Heart left ventricle (tissue), 13 donors: ENCODE measurements around the gene CNOT10.

Experiments used
- CTCF ChIP-seq, 12 donors: fragments of 200-600 bp; sonication (generic) in 4 of 12; IDR thresholded peaks; one replicate each; pipeline versions ENCODE4 v1.5.0 to v1.8.0; 2018 to 2022; ENCODE audit warnings: antibody characterized with exemption in 12 of 12, mild to moderate bottlenecking in 5 of 12
- POLR2A ChIP-seq, 2 donors: fragments of 450-650 bp; IDR thresholded peaks; one replicate each; pipeline ENCODE4 v1.6.1; 2017; ENCODE audit warnings: antibody characterized with exemption in 2 of 2, mild to moderate bottlenecking in 2 of 2, moderate library complexity in 2 of 2
- donor health status: ischemic (EF 13 %, LVEDD 7.1; RV severe dilation, severe dysfunction).
- donor health status: DM: no; HTN: yes; CAD: no.
- donor health status: DM: no; HTN: no; CAD: no.
- donor health status: ischemic (EF 25% LVEDD 6.9; RV normal size, moderate dysfunction).
- donor health status: ischemic (EF 25% LVEDD 5.7; RV mildly dilated, moderate dysfunction).
- donor health status: ischemic (EF 35%, LVEDD 5.7; RV mildly dilated, moderate dysfunction).
- donor health status: nonischemic (EF 11% LVEDD 7.7; RV severe dilation, severe dysfunction).
- donor health status: DM: yes; HTN: yes; CAD: no.
- donor health status: PGD.
- donor health status: ischemic (EF 29% LVEDD 5.4; RV normal size, mild dysfunction).
- donor health status: nonischemic (EF 23%, LVEDD 6.1; RV moderate dilation, normal function).

DNA sequence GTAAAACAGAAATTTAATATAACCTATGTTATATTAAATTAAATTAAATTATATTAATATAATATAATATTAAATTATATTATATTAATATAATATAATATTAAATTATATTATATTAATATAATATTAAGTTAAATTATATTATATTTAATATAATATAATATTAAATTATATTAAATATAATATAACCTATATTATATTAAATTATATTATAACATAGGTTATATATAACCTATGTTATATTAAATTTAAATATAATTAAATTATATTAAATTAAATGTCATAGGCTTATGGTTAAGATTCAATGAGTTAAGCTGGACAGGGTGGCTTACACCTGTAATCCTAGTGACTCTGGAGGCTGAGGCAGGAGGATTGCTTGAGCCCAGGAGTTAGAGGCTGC is 40.6 kb upstream of the CNOT10 start:
- TF ChIP-seq CTCF (IDR thresholded peaks at IDR 0.05) (no peak), POLR2A (IDR thresholded peaks at IDR 0.05) (no peak)
